Medulla oblongata (tissue), 1 donor: Measurements from ENCODE around the gene SLC4A8.

Experiments
- DNase-seq: peaks from one replicate; pipeline ENCODE4 v3.0.0-alpha.2; 2015; ENCODE audit errors: extremely low spot score

The SLC4A8 gene

DNA sequence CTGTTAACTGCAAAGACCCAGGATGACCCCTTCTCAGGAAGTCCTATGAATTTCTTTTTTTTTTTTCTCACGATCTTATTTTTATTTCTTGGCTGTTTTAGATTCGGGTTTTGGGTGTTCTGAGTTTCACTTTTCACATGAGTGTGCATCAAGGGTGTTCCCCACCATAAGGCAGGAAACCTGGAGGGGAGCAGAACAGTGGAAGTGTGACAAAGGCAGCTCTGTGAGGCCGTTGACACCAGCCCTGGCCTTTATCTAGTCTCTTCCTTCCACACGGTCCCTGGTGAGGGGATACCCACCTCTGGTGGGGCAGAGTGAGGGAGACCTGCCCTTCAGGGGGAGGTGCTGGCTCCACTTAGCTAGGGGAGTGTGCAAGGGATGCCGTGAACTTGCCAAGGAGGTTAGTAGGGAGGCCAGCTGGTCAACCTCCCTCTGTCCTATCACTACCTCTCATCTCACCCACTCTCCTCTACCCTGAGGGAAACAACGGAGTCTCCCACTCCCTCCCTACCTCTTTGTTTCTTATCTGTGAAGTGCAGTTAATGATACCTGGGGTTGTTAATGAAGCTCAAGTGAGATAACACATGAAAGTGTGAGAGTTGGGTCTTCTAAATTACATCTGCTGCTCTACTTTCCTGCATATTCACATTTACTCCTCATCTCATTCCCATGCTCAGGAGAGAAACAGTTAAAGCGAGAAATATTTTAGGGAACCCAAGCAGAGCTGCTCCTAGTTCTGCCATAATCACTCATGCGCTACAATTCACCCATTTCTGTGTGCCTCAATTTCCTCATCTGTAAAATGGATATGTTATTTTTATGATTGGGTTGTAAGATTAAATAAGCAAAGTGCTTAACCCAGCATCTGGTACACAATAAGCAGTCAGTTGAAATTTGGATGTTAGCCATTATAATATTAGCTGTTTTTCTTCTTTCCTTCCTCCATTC is 29.1 kb upstream of the SLC4A8 start:
- DNase-seq: no peak

DNA sequence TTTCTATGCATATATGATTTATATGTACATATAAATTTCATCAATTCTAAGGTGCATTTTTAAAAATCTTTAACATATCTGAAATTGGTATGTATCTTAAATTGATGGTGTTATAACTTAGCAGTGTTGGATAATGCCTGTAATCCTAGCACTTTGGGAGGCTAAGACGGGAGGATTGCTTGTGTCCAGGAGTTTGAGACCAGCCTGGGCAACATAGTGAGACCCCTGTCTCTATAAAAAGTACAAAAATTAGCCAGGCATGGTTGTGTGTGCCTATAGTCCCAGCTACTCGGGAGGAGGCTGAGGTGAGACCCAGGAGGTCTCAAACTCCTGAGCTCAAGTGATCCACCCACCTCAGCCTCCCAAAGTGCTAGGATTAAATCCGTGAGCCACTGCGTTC is 27.0 kb upstream of the SLC4A8 start:
- DNase-seq: no peak

DNA sequence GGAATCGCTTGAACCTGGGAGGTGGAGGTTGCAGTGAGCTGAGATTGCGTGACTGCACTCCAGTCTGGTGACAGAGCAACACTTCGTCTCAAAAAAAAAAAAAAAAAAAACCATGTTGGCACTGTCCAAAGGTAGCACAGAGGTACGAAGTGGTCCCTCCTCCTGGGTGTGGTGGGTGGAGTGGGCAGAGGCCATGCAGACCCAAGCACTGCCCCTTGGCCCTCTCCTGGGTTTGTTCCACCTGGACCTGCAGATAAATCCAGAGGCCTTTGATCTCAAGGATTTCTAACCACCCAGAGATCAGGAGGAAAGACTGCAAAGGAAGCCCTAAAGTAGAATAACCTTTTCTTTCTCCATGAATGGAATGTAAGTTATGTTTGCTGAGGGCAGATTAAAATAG is 24.7 kb upstream of the SLC4A8 start:
- no peak for DNase-seq

DNA sequence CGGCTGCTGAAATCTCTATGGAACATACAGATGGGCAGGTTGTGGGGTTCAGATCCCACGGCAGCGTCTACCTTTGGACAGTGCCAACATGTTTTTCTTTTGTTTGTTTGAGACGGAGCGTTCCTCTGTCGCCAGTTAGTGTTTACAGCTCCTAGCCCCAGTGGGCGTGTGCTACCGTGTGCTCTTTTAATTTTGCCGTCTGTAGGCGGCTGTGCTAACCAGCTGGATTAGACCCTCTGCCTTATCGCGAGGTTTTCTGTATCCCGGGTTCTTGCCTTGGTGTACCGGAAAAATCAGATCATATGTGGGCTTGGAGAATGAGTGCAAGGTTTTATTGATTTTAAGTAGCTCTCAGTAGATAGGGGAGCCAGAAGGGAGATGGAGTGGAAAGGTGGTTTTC is 23.6 kb upstream of the SLC4A8 start:
- no peak for DNase-seq

DNA sequence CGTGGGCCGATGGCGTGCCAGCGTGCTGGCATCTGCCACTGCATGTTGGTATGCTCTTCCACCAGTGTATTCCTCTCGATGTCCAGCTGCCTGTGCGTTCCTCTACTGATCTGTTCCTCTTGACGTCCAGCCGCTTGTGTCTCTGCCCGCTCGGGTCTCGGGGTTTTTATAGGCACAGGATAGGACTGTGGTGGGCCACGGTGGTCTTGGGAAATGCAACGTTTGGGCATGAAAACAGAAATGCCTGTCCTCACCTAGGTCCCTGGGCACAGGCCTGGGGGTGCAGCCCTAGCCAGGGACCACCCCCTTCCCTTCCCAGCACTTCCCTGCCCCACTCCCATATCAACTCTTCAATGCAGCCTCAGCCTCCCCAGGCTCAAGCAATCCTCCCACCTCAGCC is 23.1 kb upstream of the SLC4A8 start:
- DNase-seq: no peak

DNA sequence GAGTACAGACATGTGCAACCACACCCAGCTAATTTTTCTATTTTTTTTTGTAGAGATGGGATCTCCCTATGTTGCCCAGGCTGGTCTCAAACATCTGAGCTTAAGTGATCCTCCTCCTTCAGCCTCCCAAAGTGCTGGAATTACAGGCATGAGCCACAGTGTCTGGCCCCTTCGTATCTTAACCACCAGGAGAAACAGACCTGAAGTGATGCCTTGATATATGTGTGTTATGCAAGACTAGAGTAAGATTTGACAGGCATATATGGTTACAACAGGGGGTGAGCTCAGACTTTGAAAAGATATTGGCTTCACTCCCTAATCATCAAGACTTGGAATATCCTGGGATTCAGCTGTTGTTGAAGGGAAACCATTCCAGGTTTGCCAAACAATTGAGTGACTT is 22.7 kb upstream of the SLC4A8 start:
- DNase-seq: no peak

DNA sequence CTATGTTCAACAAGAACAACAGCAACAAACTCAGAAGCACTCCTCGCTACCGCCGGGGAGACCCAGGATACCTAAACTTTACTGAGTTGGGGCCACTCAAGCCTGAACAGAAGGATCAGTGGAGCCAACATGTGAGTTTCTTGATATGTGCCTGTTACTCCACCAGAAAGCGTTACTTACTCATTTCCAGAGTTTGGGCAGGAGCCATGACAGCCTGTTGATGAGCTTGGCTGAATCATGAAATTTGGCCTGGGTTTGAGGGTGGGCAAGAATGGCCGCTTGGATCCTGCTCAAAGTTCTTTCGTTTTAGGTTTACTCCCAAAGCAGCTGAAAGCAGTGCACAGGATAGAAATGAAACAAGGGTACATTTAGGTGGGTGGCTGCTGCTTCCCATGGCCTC is 21.5 kb upstream of the SLC4A8 start:
- DNase-seq: no peak

DNA sequence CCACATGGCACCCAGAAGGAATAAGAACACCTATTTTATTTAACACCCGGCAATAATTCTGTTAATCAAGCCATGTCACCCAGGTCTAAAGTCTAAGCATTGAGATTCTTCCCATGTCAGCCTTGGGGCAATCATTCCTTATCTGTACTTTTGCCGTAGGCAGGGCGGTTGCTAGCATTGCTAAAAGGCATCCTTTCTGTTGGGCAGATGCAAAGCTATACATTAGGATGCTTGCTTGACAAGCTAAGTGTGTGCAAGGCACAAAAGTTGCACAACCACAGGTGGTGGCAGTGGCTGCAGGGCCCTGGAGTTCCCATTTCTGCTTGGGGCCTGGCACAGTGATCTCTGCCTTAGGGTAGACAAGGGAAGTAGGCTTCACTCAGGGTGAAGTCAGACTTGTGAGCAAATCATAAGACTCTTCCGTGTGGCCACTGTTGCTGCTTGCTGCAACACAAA is 20.9 kb upstream of the SLC4A8 start:
- DNase-seq: peak; percentile 75

DNA sequence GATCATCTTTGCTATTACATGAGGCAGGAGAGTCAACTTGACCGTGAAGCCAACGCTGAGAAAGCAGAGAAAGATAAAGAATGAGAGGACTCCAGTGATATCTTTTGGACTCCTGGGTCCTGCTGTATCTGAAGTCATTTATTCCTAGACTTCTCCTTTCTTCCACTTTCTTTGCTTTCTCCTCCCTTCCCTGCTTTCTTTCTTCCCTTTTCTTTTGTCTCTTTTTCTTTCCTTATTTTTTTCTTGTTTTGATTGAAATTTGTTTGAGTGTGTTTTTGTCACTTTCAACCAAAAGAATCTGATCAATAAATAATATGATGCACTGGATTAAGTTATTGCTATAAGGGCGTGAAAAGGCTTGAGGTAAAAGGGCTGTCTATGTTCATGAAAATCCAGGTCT is 20.0 kb upstream of the SLC4A8 start:
- no peak for DNase-seq

DNA sequence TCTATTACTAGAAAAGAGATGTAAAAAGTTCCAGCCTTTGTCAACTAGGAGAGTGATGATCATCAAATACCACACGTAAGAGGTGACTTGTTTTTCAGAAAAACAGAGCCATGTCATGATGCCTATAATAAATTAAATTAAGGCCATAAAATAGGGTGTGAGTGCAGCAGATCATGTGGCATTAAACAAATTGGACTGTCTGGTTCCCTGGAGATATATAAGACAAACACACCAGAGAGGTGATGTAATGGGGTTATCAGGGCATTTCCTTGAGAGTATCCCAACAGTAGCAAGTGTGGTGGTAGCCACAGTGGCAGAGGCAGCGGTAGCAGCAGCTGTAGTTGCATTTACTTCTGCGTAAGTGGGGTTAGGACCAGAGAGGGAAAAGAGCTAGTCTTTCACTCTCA is 18.8 kb upstream of the SLC4A8 start:
- no peak for DNase-seq

DNA sequence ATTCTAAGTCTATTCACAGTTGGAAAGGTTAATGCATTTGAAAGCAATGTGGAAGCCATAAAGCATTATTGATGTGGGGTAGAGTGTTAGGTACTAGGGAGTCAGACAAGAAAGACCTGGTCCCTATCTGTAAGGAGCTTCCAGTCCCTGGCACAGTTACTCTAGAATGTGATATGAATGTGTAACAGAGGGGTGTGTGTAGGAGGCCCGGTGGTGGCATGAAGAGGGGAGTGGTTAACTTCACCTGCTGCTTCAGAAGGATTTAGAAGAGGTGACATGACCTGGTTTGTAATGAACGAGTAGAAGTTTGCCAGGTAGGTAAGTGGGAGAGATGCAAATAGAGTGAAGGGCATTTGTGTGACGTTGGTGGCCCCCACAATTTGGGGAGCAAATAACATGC is 18.3 kb upstream of the SLC4A8 start:
- no peak for DNase-seq

DNA sequence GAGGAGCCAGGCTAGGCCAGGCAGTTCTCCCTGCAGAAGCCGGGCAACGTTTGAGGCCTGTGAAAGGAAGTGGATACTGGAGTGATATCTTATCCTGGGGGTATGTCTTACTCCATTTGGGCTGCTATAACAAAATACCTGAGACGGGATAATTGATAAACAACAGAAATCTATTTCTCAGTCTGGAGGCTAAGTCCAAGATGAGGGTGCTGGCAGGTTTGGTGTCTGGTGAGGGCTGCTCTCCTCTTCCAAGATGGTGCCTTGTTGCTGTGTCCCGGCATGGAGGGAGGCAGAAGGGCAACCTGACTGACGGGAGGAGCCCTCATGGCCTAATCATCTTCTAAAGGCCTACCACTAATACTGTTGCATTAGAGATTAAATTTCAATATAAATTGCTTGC is 17.8 kb upstream of the SLC4A8 start:
- DNase-seq: no peak

DNA sequence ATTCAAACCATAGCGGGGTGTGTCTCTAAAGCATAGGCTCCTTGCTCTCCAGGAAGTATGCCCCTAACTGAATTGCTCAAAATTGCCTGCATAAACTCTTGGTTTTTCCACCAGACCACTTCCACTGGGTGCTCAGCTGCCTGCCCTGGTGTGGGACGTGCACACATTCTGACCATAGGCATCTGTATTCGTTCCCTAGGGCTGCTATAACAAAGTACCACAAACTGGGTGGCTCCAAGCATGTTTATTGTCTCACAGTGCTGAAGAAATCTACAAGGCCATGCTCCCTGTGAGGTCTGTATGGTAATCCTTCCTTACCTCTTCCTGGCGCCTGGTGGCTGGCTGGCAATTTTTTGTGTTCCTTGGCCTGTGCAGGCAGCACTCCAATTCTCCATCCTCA is 17.0 kb upstream of the SLC4A8 start:
- no peak for DNase-seq

DNA sequence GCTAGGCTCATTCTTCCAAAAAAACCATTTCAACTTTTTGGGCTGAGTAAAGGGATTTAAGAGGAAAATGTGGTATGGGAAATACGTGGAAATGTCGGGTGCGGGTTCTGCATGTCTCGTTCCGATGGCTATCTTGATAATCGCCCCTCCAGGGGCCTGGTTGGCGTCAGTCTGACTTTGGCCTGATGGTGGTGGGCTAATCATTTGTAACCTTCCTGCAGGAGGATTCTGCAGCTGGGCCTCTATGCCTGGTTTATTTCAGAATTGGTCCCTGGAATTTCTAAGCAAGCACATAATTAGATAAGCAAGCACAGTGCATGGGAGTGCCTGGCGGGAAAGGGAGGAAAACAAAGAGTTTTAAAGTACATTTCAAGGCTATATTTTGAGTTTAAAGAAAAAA is 14.8 kb upstream of the SLC4A8 start:
- DNase-seq: no peak

DNA sequence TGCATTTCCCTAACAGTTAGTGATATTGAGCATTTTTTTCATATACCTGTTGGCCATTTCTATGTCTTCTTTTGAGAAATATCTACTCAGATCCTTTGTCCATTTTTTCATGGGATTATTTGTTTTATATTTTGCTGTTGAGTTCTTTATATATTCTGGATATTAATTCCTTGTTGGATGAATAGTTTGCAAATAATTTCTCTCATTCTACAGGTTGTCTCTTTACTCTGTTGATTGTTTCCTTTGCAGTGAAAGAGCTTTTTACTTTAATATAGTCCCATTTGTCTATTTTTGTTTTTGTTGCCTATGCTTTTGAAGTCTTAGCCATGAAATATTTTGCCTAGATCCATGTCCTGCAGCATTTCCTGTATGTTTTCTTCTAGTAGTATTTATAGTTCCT is 11.5 kb upstream of the SLC4A8 start:
- DNase-seq: no peak

DNA sequence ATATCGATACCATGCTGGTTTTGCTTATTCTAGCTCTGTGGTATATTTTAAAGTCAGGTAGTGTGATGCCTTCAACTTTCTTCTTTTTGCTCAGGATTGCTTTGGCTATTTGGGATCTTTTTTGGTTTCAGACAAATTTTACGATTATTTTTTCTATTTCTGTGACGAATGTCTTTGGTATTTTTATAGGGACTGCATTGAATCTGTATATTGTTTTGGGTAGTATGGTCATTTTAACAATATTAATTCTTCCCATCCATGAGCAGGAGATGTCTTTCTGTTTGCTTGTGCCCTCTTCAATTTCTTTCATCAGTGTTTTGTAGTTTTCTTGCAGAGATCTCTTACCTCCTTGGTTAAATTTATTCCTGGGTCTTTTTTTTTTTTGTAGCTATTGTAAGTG is 10.8 kb upstream of the SLC4A8 start:
- DNase-seq: no peak

DNA sequence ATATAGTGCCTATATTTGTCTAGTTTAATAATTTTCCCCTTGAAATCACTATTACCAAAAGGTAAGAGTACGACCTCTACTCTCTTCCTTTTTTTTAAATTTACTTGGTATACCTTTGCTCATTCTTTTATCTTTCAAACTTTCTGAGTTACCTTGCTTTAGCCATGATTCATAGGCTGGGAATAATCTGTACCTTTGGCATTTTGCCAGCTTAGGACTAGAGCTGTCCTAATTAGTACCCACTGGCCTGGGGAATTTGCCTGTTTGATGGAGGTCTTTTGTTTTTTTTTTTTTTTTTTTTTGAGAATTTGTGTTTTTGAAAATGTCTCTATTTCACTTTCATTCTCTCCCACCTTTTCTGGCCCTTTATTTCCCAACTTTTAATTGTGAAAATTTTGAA is 8.7 kb upstream of the SLC4A8 start:
- no peak for DNase-seq

DNA sequence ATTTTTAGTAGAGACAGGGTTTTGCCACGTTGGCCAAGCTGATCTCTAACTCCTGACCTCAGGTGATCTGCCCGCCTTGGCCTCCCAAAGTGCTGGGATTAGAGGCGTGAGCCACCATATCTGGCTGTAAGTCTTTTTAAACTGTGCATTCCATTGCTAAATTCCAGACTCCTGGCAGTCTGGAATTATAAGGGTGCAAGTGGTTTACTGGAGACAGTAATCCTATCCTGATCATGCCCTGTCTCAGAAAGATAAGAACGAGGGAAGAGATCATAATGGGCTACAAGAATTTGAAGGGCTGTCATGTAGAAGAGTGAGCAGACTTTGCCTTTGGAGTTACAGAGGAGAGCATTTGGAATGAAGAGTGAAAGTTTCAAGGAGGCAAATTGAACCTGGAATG is 6.8 kb upstream of the SLC4A8 start:
- no peak for DNase-seq

DNA sequence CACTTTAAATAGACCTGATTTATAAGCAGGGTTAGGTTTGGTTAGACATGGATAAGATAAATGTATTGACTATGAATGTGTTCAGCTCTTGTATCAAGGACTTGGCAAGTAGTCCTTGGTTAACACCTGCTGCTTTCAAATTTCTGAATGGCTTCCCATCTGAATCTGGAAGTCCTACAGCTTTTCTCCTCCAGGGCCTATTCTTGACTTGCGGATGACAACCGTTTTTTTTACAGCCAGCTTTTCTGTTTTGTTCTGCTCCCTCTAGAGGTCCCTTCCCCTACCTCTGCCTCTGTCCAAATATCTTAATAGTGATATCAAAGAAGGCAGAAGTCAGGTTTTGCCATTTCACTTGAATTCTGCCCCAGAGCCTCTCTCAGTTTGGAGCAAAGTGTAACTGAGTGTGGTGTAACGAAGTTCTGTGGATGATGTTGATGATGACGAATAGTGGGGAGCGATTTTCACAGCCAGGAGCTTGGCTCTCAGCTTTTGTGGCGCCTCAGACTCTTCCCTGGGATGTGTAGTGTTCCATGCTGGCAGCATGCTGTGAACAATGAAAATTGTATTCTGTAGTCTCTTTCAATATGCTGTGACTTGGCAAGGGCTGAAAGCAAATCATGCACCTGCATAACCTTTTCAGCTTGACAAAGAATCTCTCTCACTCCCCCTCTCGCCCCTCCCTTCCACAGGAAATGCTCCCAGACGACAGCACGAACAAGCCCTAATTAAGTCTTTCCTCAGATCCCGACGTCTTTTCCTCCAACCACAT is 5.0 kb upstream of the SLC4A8 start:
- DNase-seq: no peak

DNA sequence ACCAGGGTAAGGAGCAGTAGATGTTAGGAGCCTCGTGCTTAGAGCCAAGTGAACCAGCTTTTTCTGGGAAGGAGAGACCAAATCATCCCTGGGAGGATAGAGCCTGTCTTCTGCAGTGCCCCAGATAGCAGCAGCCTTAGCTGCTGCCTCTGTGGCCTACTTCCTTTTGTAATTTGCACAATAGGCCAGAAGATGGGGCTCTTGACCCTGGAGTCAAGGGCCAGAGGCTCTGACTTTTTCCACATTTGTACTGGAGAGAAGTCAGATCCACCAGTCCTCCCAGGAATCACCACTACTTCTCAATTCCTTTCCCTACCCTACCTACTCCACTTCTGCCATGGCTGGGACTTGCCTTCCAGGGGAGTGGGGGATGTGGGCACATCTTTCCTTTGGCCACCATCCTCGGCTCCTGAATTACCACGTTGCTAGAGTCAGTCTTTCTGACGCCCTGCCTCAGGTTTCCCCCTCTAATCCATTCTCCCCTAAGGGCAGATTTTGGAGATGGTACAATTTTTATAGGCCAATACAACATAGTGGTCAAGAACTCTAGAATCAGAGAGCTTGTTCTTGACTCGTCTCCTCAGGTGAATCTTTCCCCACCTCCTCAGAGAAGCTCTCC is 3.3 kb upstream of the SLC4A8 start:
- DNase-seq: peak; percentile 93

DNA sequence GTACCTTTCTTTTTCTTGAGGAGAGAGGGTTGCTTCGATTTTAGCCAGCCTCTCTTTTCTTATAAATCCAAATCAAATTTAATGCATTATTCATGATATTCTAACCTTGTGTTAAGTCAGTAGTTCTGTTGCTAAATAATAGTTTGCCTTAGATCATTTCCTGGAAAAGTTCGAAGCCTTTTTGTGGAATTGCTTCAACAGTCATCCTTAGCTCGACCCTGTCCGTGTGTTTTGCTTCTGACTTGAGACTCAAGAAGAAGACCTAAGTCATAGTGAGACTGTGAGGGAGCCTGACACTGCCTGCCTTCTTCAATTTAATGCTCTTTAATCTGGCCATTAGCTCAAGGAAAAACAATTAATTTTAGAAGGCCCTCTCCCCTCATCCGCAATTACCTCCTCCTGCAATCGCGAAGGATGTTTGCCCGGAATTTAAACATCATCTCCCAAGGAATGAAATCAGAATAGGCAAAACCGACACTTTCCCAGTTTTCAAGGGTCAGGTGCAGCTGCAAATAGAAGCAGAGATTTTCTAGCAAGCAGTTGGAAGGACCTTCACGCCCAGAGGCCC is 453 bp upstream of the SLC4A8 start:
- no peak for DNase-seq

DNA sequence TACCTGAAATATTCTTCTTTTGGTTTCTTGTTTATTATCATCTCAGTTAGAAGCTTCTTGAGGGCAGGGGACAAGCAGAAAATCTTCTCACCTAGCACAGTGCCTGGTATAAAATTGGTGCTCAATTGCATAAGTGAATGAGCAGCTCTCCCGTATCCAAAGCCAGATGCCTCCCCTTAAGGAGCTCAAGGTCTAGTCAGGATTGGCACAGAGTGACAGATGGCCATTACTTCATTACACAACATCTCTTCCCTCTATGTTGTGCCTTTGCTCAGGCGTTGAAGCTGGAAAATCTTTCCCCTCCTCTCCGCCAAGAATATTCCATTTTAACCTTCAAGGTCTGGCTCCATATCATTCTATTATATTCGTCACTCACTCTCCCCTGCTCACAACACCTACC is 3.6 kb downstream of the SLC4A8 start:
- DNase-seq: no peak
